GM21381 (cell line): ENCODE measurements around the gene SETBP1.
"Not testable (repeated sequence)": the region's sequence is repeated elsewhere in the genome, so short reads cannot be mapped to it uniquely, and the experiment has no call there.

Experiments
- ATAC-seq: cut with Tn5 transposase; IDR thresholded peaks from one replicate; pipeline ENCODE4 v1.9.1; 2021; ENCODE audit warnings: mild to moderate bottlenecking, moderate library complexity; ENCODE audit not compliant: unreplicated experiment

The SETBP1 gene

DNA sequence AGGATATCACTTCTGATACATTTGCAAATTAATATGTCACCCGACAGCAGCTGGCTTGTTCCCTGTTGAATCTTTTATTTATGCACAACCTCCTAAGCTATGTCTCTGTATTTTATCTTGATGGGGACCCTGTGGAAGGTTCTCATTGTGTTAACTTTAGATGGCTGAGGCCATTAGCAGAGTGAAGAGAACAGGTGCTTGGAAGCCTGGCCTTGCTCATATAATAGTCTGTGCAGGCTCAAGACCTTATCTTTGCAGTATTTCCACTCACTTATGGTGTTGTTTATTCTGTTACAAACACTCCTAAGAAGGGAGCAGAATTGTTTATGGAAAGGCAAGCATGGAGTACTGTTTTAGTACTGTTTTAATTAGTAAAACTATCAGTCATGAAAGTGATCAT, 107.6 kb downstream of the SETBP1 start:
- no peak for ATAC-seq

DNA sequence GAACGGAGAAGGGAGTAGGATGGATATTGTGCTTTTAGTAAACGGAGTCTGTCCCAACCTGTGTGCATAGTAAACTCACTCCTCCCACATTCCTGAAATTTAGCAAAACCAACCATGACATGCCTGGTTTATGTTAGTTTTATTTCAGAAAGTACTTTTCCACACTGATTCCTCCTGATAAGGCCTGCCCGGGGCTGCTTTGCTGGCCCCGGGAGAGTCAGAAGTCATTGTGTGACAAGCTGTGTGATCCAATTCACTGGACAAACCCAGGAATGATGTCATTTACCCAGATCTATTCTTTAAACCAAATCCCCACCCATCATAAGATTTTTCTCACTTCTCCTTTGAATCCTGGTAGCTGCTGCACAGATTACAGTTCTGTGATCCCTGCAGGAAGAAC, 109.0 kb downstream of the SETBP1 start:
- no peak for ATAC-seq

DNA sequence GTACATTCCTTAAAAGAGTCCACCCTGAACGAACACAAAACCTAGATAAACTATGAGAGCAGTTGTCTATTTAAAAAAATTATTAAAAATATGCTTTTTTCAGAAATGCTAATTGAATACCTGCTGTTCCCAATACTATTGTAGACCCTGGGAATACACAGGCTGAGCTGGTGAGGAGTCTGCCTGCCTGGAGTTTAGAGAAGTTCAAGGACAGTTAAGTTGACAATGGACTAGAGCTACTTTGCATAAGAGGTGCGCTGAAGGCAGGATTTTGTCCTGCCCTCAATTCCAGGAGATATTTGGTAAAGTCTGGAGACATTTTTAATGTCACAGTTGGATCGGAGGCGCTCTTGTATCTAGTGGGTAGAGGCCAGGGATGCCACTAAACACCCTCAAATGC, 110.2 kb downstream of the SETBP1 start:
- ATAC-seq = no peak

DNA sequence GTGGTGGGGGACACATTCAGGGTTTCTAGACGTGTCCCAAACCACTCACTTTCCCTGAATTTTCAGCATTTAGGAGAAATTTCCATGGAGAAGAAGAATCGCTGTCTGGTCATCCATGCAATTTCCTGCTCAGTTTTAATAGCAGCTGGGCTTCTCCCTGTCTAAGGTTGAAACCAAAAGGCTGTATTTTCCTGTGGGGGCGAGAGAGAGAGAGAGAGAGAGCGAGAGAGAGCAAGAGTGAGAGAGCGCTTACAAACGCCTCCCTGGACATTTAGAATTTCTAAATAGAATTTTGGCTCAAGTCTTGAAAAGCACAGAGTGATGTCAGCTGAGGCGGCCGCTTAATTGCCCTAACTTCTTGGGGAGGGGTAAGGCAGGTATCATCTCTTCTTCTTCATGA, 110.8 kb downstream of the SETBP1 start:
- ATAC-seq = no peak

DNA sequence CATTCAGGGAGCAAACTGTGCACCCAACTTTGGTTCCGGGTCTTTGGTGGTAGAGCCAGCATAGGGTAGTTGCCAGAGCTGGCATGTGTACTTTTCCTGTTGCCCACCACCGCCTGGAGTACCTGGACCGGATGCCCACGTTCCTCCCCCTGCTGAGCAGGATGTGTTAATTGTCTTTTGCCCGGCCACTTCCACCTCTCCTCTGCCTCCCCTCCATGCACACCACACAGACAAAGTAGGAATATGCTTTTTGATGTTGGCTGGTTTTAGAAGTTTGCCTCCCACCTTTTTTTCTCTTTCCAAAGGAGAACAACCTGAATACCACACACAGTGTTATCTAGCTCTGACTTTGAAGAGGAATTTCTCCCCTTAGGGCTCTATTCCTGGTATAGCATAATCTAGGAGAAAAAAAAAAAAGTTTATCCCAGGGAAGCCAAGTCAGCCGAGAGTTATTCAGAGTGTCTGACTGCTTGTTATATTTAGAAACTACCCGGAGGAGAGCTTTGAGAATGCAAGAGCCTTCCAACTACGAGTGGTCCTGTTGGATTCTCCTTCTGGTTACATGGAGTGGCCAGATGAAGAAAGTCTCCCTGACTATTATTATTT, 111.9 kb downstream of the SETBP1 start:
- ATAC-seq = no peak

DNA sequence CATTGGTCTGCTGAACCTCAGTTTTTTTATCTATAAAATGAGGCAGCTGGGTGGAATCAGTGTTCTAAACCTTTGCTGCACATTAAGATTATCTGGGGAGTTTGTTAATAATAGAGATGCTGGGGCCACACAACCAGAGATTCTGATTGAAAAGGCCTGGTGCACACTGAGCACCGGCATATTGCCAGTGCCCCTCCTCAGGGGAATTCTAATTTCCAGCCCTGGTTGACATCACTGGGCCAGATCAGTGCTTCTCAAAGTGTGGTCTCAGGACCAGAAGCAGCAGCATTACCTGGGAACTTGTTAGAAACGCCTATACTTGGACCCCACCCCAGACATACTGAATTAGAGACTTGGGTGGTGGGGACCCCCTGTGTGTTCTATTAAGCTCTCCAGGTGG, 112.5 kb downstream of the SETBP1 start:
- no peak for ATAC-seq

DNA sequence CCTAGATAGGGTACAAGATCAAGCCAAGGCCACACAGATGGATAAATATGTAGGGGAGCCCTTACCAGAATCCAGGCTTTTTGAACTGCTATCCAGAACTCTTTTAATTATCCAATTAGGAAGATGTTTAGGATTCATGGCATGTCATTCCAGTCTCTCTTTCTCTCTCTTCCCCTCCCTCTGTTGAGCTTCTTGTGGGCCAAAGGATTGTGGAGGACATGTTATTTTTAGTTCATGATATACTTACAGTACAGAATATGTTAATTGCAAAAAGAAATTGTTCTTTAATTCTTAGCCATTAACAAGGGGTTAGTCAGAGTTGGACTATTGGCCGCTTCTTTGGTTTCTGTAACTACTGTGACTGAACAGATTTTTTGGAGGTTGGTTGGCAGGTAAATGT, 113.0 kb downstream of the SETBP1 start:
- no peak for ATAC-seq

DNA sequence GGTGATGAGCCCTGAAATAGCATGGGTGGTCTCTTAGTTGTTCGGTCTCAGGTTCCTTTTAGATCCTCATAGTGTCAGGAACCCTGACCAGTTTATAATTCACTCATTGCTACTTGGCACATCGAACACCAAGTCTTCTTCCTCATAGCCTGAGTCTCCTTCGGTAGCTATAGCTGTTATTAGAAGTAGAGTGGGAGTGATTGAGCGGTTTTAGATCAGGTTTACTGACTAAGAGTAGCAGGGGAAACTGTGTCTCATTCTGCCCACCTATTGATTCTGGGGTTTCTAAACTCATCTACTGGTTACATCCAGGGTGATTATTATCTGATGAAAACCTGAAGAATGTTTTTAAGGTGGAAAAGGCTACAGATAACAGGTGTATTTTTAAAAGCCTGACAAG, 114.6 kb downstream of the SETBP1 start:
- ATAC-seq = no peak

DNA sequence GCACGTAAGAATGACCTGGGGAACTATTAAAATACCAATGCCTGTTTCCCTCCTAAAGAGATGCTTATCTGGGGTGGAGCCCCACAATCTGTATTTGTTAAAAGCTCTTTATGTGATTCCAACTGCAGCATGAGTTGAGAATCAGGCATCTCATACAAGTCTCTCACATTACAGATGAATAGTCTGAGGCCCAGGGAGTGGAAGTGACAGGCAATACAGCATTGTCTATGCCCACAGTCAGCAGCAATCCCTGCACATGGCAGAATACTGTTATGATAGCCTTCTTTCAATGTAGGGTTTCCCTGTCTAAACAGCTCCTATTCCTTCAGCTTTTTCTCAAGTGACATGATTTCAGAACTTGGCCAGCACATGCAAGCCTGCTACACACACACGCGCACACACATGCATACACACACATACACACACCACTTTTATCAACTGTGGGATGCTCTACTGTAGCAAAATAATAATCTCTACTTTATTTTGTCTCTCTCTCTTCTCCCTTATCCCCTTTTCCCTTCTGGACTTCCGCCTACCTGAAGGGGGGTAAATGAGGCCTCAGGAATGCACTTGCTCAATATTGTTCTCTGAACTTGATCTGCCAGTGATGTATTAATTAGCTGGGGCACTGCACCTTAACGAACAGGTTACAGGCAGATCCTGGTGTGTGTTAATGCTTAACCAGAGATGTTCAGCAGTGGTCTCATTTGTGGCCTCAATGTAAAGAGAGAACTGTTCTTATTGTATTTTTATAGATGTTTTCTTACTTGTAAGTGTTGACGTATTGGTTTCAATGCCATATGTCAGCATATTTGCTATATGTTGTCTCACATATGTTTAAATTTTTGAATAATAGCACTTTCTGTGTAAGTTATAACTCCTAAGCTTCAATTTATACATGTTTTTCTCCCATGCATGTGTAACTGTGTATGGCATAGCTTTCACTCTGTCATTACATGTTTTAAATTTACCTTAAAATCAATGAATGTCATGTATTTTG, 116.0 kb downstream of the SETBP1 start:
- ATAC-seq = peak; percentile 41

DNA sequence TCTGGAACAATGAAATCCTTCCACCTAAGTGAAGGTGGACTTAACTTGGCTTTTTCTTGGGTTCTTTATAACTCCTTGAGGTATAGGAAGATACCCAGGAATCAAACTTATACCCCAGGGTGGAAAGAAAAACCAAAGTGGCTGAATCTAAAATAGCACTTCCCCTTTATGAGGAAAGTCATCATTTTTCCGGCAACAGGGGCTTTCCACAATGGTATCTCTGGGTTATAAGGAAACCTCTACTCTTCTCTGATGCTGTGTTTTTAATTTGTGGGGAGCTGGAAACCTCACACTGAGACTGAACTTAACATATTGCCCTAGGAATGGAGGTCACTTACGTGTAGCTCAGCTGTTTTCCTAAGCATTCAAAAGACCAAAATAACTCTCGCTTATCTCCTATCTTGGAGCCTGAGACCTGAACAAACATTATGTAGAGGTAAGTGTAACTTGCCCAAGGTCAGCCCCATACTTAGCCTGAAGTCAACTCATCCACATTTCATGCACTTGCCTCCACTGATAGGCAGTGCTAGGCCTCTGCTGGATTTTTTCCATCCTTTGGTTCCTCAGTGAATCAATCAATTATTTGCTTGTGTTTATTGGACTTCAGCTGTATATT, 117.9 kb downstream of the SETBP1 start:
- ATAC-seq = no peak

DNA sequence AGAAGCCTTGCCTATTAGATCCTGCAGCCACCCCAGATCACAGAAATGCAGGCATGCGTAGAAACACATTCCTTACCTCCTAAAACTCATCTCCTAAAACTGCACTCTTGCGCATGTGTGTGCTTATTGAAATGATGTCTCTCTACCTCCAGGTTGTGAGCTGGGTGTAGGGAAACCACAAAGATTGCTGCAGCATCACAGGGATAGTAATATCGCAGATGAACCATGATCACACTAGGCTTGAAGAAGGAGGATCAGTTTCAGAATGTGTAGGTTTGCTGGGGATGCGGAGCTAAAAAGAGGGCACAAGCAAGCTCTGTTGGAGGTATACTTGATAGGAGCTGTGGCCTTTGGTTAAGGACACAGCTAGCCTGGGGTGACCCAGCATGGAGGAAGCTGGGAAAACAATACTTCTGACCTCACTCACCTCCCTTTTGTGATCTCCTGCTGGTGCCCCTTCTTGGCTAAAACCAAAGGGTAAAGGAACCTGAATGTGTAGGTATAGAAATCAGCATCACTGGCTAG, 118.8 kb downstream of the SETBP1 start:
- ATAC-seq = peak; percentile 35

DNA sequence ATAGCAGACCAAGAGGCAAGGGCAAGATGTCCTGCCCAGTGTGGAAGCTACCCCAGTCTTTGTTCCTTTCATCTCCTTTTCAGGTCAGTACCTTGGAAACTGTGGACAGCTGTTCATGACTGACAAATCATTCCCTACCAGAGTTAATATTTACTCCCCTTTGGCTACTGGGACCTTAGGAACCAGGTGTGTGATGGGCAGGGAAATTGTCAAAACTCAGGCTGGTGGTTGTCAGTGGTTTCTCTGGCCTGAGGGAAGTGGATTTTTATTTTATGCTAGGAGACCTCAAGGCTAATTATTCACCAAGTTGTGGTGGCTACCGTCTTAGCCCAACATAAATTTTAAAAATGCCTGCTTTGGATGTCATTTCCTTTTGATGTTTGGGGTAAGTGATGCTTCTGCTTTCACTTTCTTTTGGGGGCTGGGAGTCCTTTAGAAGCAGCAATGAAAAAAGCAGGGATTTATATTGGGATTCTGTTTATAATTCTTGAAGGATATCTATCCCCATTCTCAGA, 119.3 kb downstream of the SETBP1 start:
- peak; percentile 68 for ATAC-seq

DNA sequence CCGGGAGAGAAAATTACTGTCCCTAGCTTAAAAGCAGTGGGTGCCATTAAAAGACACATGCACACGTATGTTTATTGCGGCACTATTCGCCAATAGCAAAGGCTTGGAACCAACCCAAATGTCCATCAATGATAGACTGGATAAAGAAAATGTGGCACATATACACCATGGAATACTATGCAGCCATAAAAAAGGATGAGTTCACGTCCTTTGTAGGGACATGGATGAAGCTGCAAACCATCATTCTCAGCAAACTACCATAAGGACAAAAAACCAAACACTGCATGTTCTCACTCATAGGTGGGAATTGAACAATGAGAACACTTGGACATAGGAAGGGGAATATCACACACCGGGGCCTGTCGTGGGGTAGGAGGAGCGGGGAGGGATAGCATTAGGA, 120.1 kb downstream of the SETBP1 start:
- not testable (repeated sequence) for ATAC-seq

DNA sequence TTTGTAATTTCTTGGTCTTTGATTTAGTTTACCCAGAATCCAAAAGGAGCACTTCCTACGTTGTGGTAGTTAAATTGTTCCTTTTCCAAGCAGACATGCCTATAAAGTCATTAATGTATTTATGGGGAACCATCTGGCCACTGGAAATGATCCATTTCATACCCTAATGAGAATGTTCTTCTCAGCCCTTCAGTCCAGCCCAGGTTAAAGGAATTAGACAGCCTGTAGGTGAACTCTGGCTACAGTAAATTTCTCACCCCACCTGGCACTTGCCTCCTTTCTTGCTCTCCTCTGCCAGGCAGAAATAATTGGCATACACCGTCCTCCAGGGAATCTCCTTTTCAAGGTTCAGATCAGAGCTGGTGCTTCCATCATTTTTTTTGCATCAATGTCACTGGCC, 121.1 kb downstream of the SETBP1 start:
- ATAC-seq = no peak

DNA sequence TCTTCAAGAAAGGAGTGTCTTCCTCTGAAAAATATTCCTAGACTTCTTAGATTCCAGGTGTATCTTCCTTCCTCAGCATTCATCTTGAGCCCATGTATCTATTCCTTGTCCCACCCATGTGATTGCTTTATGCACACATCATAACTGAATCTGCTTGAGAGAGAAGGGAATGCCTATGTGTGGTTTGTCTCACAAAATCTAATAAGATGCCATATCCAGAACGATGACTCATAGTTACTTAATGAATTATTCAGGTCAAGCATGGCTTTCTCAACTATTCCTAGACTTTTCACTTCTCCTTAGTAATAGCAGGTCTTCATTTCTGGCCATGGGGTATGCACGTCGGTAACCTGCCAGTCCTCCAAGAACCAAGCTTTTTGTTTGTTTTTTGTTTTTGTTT, 121.8 kb downstream of the SETBP1 start:
- ATAC-seq = no peak

DNA sequence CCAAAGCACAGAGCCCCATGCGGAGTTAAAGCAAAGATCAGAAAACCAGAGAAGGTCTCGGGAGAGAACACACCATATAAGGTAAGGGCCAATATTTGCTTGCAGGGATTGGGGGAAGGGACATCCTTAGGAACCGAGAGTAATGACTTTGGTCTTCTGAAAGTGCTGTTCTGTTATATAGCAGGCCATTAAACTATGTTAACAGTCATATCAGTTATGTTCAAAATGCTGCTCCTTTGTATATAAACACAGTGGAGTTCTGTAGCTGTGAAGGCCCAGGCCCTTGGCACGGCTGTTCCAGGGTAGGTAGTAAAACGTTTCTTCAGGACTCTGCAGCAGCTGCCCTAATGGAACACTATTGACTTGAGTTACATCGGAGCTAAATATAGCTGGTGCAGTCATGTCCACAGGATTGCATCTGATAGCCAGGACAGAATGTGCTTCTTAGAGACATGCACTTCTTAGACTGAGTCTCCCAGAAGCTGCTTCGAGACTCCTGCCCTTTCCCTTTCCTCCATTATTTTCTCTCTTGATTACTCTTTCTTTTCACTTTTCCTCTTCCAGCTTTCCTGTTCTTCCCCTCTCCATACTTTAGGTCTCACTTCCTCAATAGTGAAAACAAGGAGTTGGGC, 122.4 kb downstream of the SETBP1 start:
- ATAC-seq = no peak

DNA sequence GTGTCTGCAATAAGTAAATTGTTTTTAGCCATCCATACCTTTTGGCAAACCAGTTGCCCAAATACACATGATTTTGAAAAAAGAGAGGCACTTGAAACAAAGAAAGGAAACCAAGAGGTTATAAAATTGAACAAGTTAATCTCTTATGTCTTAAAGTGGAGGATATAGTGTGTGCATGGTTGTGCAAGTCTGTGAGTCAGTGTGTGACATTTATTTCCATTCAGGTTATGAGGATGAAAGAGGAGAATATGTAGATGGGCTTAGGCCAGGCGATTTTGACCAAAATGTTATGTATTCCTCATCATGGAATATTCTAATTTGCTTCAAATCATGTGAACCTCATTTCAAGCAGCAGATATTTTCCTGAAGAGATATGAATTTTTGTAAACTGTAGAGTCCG, 123.3 kb downstream of the SETBP1 start:
- no peak for ATAC-seq

DNA sequence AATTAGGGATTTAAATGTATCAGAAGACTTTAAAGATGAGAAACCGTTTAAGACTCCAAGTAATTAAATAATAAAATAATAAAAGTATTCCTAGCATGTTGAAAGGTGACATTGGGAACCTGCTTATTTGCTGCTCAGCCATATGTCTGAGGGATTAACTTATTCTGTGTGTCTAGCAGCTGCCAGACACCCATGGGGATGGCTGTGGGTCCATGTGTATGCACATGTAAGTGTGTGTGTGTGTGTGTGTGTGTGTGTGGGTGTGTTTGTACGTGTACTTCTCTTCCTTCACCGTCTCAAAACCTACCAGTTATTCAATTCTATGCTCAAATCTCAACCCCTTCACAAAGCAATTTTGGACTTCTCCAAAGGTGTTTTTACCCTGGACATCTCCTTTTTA, 124.5 kb downstream of the SETBP1 start:
- no peak for ATAC-seq

DNA sequence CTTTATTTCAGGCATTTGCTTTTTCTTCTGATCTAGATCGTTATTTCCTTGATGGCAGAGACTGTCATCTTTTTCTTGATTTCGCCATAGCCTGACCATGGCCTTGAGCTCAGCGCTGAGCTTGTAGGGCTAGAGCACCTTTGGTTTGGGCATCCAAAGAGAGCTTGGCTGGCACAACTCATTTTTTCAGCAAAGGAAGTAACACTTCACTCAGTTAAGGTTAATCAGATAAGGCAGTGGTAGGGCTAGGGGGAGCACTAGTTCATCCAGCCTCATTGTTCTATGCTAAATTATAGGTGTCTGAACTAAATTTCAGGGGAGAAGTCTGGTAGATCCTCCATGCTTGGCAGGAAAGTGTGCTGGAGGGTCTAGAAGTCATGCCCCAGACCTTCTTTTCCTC, 125.0 kb downstream of the SETBP1 start:
- ATAC-seq = no peak

DNA sequence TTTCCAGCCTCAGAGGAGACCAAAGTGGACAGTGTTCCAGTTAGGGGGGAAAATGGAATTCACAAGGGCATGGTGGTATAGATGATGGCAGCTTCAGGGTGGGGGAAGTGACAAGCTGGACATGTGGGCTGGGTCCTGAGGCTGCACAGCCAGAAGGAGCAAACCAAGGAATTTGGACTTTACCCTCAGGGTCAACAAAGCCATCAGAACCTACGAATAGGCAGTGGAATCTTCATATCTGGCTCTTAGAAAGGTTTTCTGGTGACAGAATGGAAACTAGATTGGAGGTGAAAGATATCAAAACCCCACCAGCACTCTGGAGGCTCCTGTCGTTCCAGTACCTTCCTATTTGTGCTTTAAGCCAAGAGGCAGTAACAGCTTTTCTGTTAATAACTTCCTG, 127.1 kb downstream of the SETBP1 start:
- ATAC-seq = no peak

DNA sequence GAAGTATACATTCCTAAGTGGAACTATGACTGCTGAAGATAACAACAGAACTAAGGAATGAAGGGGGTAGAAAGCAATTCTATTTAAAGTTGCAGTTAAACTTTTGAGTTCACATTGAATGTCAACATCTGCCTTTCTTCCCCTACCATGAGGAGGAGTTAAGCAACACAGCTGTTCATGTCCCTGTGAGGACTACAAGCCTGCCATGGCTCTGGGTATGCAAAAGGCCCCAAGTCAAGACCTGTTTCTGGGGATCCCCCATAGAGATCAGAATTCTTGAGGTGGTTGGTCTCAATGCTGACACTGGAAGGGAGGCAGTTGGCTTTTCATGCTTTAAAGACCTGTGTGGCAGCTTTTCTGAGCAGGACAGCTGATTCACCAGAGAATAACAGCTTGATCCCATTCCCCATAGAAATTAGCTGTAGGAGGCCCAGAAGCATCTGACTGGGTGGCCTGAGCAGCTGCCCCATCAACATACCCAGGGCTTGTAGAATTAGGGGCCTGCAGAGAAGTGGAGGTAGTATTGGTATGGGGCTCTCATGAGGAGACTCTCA, 131.0 kb downstream of the SETBP1 start:
- no peak for ATAC-seq
